Measurements from ENCODE around the gene CYP2D6.

DNA sequence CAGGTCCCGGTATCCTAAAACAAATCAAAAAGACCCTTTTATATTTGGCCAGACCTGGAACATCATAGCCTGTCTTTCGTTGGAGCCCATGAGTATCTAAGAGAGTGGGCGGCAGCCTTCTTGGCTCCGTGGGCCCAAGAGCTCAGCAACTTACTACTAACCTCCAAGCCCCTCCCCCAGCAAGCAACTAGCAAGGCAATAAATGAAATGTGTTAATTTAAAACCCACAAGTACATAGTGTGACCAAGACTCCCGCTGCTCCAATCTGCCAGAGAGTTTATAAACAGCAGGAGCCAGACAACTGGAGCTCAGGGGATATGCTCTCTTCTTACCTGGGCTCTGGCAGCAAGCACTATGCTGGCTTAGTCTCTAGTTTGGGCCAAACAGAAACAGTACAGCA, 40.8 kb upstream of the CYP2D6 start:
- TF ChIP-seq, protein P1, sequence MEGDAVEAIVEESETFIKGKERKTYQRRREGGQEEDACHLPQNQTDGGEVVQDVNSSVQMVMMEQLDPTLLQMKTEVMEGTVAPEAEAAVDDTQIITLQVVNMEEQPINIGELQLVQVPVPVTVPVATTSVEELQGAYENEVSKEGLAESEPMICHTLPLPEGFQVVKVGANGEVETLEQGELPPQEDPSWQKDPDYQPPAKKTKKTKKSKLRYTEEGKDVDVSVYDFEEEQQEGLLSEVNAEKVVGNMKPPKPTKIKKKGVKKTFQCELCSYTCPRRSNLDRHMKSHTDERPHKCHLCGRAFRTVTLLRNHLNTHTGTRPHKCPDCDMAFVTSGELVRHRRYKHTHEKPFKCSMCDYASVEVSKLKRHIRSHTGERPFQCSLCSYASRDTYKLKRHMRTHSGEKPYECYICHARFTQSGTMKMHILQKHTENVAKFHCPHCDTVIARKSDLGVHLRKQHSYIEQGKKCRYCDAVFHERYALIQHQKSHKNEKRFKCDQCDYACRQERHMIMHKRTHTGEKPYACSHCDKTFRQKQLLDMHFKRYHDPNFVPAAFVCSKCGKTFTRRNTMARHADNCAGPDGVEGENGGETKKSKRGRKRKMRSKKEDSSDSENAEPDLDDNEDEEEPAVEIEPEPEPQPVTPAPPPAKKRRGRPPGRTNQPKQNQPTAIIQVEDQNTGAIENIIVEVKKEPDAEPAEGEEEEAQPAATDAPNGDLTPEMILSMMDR (IDR thresholded peaks at IDR 0.05), result no peak
- no peak for TF ChIP-seq POLR2A (IDR thresholded peaks at IDR 0.05)
